ENCODE measurements around the gene ZNF408.
"Not testable (repeated sequence)": the region's sequence is repeated elsewhere in the genome, so short reads cannot be mapped to it uniquely, and the experiment has no call there.

ZNF408 gene

GRCh38 chr11:46700241-46701077 lies at the start of gene ZNF408, which contains the start of gene ARHGAP1:
Gene ZNF408, plus strand, starts transcription at chr11:46701031. Its CDS starts 17 bp downstream, at chr11:46701048.
Gene ARHGAP1, minus strand, starts transcription at chr11:46700619. Its CDS starts 4,512 bp downstream, at chr11:46696107.
- Mint-ChIP-seq H3K4me1 (peaks cover 51% of the 10 kb centered on the region), H3K4me3 (peak within 1 kb of the TSS; percentile 87), H3K36me3 (peaks cover 73% of the 10 kb centered on the region), H3K27ac (peak within 1 kb of the TSS; percentile 97), H3K9me3 (no peaks in the 10 kb centered on the region)
- ATAC-seq (peak; percentile 96), DNase-seq (ENCODE audit: low spot score in 2 of 2) (peak; percentile 94 to 100)

- Mint-ChIP-seq H3K4me1 (no peaks in the 10 kb centered on the region), H3K36me3 (peaks cover 100% of the 10 kb centered on the region), H3K27ac (no peak overlapping the region)
Measured at GRCh38 chr11:46655631-46656030, 45.2 kb upstream of the ZNF408 start.

GRCh38 chr11:46657186-46657585 lies 43.6 kb upstream of the ZNF408 start:
- peaks cover 100% of the 10 kb centered on the region for H3K36me3 Mint-ChIP-seq
- DNase-seq (ENCODE audit: low spot score in 2 of 2) (no peak), ATAC-seq (no peak)
- no peak overlapping the region for H3K4me3 Mint-ChIP-seq
- peak overlapping the region; percentile 20 for H3K27ac Mint-ChIP-seq
- H3K4me1 Mint-ChIP-seq = no peaks in the 10 kb centered on the region
- H3K9me3 Mint-ChIP-seq = no peaks in the 10 kb centered on the region

More at GRCh38 chr11:46655631-46656030, 45.2 kb upstream of the ZNF408 start:
- no peaks in the 10 kb centered on the region for H3K9me3 Mint-ChIP-seq
- DNase-seq (ENCODE audit: low spot score in 2 of 2) = no peak
- no peak for ATAC-seq
- H3K4me3 Mint-ChIP-seq = no peak overlapping the region

GRCh38 chr11:46658259-46658658 lies 42.6 kb upstream of the ZNF408 start:
- Mint-ChIP-seq H3K9me3 (no peaks in the 10 kb centered on the region), H3K4me3 (no peak overlapping the region), H3K36me3 (peaks cover 100% of the 10 kb centered on the region), H3K4me1 (no peaks in the 10 kb centered on the region), H3K27ac (peak overlapping the region; percentile 54)
- no peak for DNase-seq (ENCODE audit: low spot score in 2 of 2)
- ATAC-seq = no peak

GRCh38 chr11:46659908-46660307 lies 40.9 kb upstream of the ZNF408 start:
- Mint-ChIP-seq H3K27ac (no peak overlapping the region), H3K9me3 (no peaks in the 10 kb centered on the region), H3K4me3 (no peak overlapping the region), H3K4me1 (no peaks in the 10 kb centered on the region), H3K36me3 (peaks cover 100% of the 10 kb centered on the region)
- DNase-seq (ENCODE audit: low spot score in 2 of 2) = no peak
- ATAC-seq = no peak

- DNase-seq (ENCODE audit: low spot score in 2 of 2) (no peak), ATAC-seq (no peak)
- peak overlapping the region; percentile 14 for H3K27ac Mint-ChIP-seq
- H3K36me3 Mint-ChIP-seq = peaks cover 100% of the 10 kb centered on the region
- no peak overlapping the region for H3K4me3 Mint-ChIP-seq
- no peaks in the 10 kb centered on the region for H3K9me3 Mint-ChIP-seq
- no peaks in the 10 kb centered on the region for H3K4me1 Mint-ChIP-seq
Measured at GRCh38 chr11:46661836-46662235, 39.0 kb upstream of the ZNF408 start.

- Mint-ChIP-seq H3K4me1 (no peaks in the 10 kb centered on the region), H3K4me3 (no peak overlapping the region), H3K27ac (peak overlapping the region; percentile 14), H3K36me3 (peaks cover 100% of the 10 kb centered on the region), H3K9me3 (no peaks in the 10 kb centered on the region)
- no peak for DNase-seq (ENCODE audit: low spot score in 2 of 2)
- ATAC-seq = no peak
Measured at GRCh38 chr11:46662366-46662765, 38.5 kb upstream of the ZNF408 start.

- Mint-ChIP-seq H3K27ac (peak overlapping the region; percentile 80), H3K4me3 (no peak overlapping the region), H3K4me1 (no peaks in the 10 kb centered on the region), H3K9me3 (no peaks in the 10 kb centered on the region), H3K36me3 (peaks cover 100% of the 10 kb centered on the region)
- no peak for ATAC-seq
- no peak for DNase-seq (ENCODE audit: low spot score in 2 of 2)
Measured at GRCh38 chr11:46663277-46663940, 37.4 kb upstream of the ZNF408 start.

- Mint-ChIP-seq H3K9me3 (no peaks in the 10 kb centered on the region), H3K4me1 (peaks cover 4% of the 10 kb centered on the region), H3K36me3 (peaks cover 97% of the 10 kb centered on the region), H3K4me3 (no peak overlapping the region), H3K27ac (peak overlapping the region; percentile 72)
- no peak for DNase-seq (ENCODE audit: low spot score in 2 of 2)
- ATAC-seq = no peak
Measured at GRCh38 chr11:46664612-46665011, 36.2 kb upstream of the ZNF408 start.

- H3K36me3 Mint-ChIP-seq = peaks cover 96% of the 10 kb centered on the region
- ATAC-seq (no peak), DNase-seq (ENCODE audit: low spot score in 2 of 2) (no peak)
- peak overlapping the region; percentile 72 for H3K27ac Mint-ChIP-seq
- H3K4me3 Mint-ChIP-seq = no peak overlapping the region
- H3K4me1 Mint-ChIP-seq = peaks cover 12% of the 10 kb centered on the region
- no peaks in the 10 kb centered on the region for H3K9me3 Mint-ChIP-seq
Measured at GRCh38 chr11:46665356-46665755, 35.5 kb upstream of the ZNF408 start.

- Mint-ChIP-seq H3K4me3 (no peak overlapping the region), H3K27ac (peak overlapping the region; percentile 90), H3K36me3 (peaks cover 93% of the 10 kb centered on the region), H3K4me1 (peaks cover 24% of the 10 kb centered on the region), H3K9me3 (no peaks in the 10 kb centered on the region)
- no peak for ATAC-seq
- DNase-seq (ENCODE audit: low spot score in 2 of 2) = no peak
Measured at GRCh38 chr11:46666516-46666915, 34.3 kb upstream of the ZNF408 start.

- no peak overlapping the region for H3K4me3 Mint-ChIP-seq
- H3K4me1 Mint-ChIP-seq = peaks cover 29% of the 10 kb centered on the region
- H3K36me3 Mint-ChIP-seq = peaks cover 93% of the 10 kb centered on the region
- ATAC-seq (no peak), DNase-seq (ENCODE audit: low spot score in 2 of 2) (no peak)
- H3K9me3 Mint-ChIP-seq = no peaks in the 10 kb centered on the region
- peak overlapping the region; percentile 90 for H3K27ac Mint-ChIP-seq
Measured at GRCh38 chr11:46667043-46667481, 33.8 kb upstream of the ZNF408 start.

GRCh38 chr11:46668480-46669085 lies 32.2 kb upstream of the ZNF408 start:
- peaks cover 87% of the 10 kb centered on the region for H3K36me3 Mint-ChIP-seq
- H3K4me1 Mint-ChIP-seq = peaks cover 39% of the 10 kb centered on the region
- no peak for ATAC-seq
- no peaks in the 10 kb centered on the region for H3K9me3 Mint-ChIP-seq
- DNase-seq (ENCODE audit: low spot score in 2 of 2) = no peak
- no peak overlapping the region for H3K4me3 Mint-ChIP-seq
- H3K27ac Mint-ChIP-seq = peak overlapping the region; percentile 90

- peaks cover 43% of the 10 kb centered on the region for H3K4me1 Mint-ChIP-seq
- peaks cover 76% of the 10 kb centered on the region for H3K36me3 Mint-ChIP-seq
- no peaks in the 10 kb centered on the region for H3K9me3 Mint-ChIP-seq
- DNase-seq (ENCODE audit: low spot score in 2 of 2) = no peak
- no peak for ATAC-seq
- H3K4me3 Mint-ChIP-seq = no peak overlapping the region
- peak overlapping the region; percentile 90 for H3K27ac Mint-ChIP-seq
Measured at GRCh38 chr11:46669711-46670139, 31.1 kb upstream of the ZNF408 start.

GRCh38 chr11:46670521-46670920 lies 30.3 kb upstream of the ZNF408 start:
- Mint-ChIP-seq H3K36me3 (peaks cover 68% of the 10 kb centered on the region), H3K27ac (peak overlapping the region; percentile 90), H3K4me1 (peaks cover 48% of the 10 kb centered on the region), H3K4me3 (peak overlapping the region; percentile 50)
- ATAC-seq; DNase-seq (ENCODE audit: low spot score in 2 of 2); H3K9me3 Mint-ChIP-seq: not testable (repeated sequence)

Measured in stimulated activated effector memory CD8-positive, alpha-beta T cell treated with anti-CD3 and anti-CD28 coated beads, Interleukin-12 subunit alpha, Interleukin-12 subunit beta, amount 100 ng/mL, for 72 hours (primary cell).